ENCODE data around the gene ZNF784. TPM values are rescaled to one million over a fixed set of nuclear protein-coding genes. Genes with fewer than 3 reads are reported as not detected.

The ZNF784 gene
- total RNA-seq, 1 donor from 2014 or later = 3.0 TPM

DNA sequence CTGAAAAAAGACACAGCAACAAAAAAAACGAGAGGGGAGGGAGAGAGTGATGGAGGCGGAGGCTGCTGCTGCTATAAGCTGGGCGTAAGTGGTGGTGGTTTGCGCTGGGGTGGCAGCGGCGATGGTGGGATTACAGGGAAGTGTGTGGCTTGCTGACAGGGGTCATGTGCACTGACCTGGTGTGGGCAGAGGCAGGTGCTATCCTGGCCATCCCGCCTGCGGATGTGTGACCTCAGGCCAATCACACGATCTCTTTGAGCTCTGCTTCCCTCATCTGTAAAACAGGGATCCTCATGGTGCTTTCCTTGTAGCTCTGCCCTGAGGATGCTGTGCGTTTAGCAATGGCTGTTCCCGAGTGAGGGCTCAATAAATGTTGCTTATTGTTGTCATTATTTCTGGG is 13.2 kb upstream of the ZNF784 start:
- intact Hi-C loops (cut with micrococcal nuclease) = no loop called here
- H3K27ac Mint-ChIP-seq = peak overlapping the region; percentile 84
- H3K4me1 Mint-ChIP-seq (ENCODE audit: low read depth) = peaks cover 56% of the 10 kb centered on the region
- H3K27me3 Mint-ChIP-seq (ENCODE audit: insufficient read depth) = no peaks in the 10 kb centered on the region
- DNase-seq (ENCODE audit: low spot score) = no peak
- H3K9me3 Mint-ChIP-seq = no peaks in the 10 kb centered on the region
- peaks cover 35% of the 10 kb centered on the region for H3K36me3 Mint-ChIP-seq (ENCODE audit: low read depth)
- H3K4me3 Mint-ChIP-seq = peak overlapping the region; percentile 64

DNA sequence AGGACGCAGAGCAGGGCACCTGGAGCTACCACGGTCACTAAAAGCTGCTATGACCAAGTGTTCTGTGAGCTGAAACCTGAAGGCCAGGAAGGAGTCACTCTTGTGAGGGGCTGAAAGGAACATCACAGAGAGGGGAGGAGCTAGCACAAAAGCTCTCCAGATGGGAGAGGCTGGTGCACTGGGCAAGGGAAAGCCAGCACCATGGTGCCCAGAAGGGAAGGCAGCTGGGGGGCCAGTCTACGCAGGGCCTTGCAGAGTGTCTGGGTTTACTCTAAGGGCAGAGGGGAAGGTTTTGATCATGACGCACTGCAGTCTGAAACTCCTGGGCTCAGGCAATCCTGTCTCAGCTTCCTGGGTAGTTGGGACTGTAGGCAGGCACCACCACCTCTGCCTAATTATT is 12.4 kb upstream of the ZNF784 start:
- Mint-ChIP-seq H3K27ac (peak overlapping the region; percentile 100), H3K4me3 (peak overlapping the region; percentile 100), H3K4me1 (ENCODE audit: low read depth) (peaks cover 59% of the 10 kb centered on the region), H3K36me3 (ENCODE audit: low read depth) (peaks cover 31% of the 10 kb centered on the region), H3K9me3 (no peaks in the 10 kb centered on the region), H3K27me3 (ENCODE audit: insufficient read depth) (no peaks in the 10 kb centered on the region)
- intact Hi-C loops (cut with micrococcal nuclease) = no loop called here
- no peak for DNase-seq (ENCODE audit: low spot score)

DNA sequence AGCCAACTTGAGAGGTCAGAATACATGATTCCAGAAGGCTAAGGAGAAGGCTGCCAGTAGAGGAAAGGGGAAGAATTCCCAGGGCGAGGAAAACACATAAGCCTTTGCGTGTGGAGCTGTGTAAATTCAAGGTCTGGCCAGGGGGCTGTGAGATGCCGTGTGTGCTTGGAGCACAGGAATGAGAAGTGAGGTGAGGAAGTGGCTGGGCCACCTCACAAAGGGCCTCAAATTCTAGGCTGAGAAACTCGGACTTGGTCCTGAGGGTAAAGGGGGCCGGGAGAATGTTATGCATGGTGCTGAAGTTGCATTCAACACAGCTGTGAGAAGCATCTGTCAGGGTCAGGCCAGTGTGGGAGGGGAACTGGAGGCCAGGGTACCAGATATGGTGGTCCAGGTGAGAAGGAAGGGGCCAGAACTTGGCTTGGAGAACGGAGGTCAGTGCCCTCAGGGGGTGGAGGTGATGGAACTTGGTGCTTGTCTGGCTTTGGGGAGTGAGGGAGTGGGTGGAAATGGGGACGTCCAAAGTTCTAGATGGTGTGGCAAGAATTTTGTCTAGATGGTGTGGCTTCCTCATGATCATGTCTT is 11.6 kb upstream of the ZNF784 start:
- DNase-seq (ENCODE audit: low spot score) = no peak
- Mint-ChIP-seq H3K4me3 (peak overlapping the region; percentile 100), H3K4me1 (ENCODE audit: low read depth) (peaks cover 59% of the 10 kb centered on the region), H3K27me3 (ENCODE audit: insufficient read depth) (peaks cover 6% of the 10 kb centered on the region), H3K36me3 (ENCODE audit: low read depth) (peaks cover 29% of the 10 kb centered on the region), H3K9me3 (no peaks in the 10 kb centered on the region), H3K27ac (peak overlapping the region; percentile 100)
- intact Hi-C loops (cut with micrococcal nuclease) = loop anchor here (1.0 to 2.0 kb wide), 4 partner anchors 7 to 679 kb away; partner anchors contain the start of genes EPN1, ZNF579 and ZNF581

DNA sequence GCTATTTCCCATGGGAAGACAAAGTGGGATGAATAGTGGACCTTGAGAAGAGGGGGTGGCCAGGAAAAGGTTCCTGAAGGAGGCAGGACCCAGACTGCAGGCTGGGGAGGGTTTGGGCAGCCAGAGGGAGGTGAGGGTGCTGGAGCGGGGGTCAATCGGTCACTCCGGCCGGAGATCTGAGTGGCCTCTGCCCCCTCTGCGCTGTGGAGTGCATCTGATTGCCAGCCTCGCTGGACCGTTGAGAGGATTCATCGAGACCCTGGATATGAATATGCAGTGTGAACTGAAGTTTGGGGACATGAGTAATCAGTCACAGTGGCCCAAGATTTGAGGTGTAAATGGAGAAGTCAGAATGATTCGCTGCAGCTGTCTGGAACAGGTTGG is 11.0 kb upstream of the ZNF784 start:
- H3K4me3 Mint-ChIP-seq = peak overlapping the region; percentile 100
- peaks cover 59% of the 10 kb centered on the region for H3K4me1 Mint-ChIP-seq (ENCODE audit: low read depth)
- H3K27ac Mint-ChIP-seq = peak overlapping the region; percentile 100
- intact Hi-C loops (cut with micrococcal nuclease) = loop anchor here (1.0 to 2.0 kb wide), 4 partner anchors 8 to 680 kb away; partner anchors contain the start of genes EPN1, ZNF579 and ZNF581
- peaks cover 29% of the 10 kb centered on the region for H3K36me3 Mint-ChIP-seq (ENCODE audit: low read depth)
- H3K27me3 Mint-ChIP-seq (ENCODE audit: insufficient read depth) = peaks cover 6% of the 10 kb centered on the region
- H3K9me3 Mint-ChIP-seq = no peaks in the 10 kb centered on the region
- DNase-seq (ENCODE audit: low spot score) = no peak

DNA sequence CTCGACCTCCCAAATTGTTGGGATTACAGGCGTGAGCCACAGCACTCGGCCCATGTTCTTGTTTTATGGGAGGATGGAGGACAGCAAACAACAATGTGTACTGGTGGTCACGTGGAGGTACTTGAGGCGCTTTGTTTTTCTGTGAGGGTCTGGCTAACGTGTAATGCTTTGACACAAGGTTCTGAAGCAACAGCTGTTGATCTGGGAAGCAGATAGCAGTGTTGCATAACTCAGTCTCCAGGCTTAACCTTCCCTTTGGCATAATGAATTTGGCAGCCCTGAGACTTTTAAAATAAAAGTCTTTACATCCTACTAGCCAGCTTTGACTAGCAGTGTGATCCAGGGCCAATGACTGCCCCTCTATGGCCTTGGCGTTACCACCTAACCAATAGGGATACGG is 9.5 kb upstream of the ZNF784 start:
- peaks cover 26% of the 10 kb centered on the region for H3K36me3 Mint-ChIP-seq (ENCODE audit: low read depth)
- no peak for DNase-seq (ENCODE audit: low spot score)
- H3K4me3 Mint-ChIP-seq = no peak overlapping the region
- H3K9me3 Mint-ChIP-seq = no peaks in the 10 kb centered on the region
- H3K4me1 Mint-ChIP-seq (ENCODE audit: low read depth) = peaks cover 56% of the 10 kb centered on the region
- intact Hi-C loops (cut with micrococcal nuclease) = loop anchor here (1.0 to 2.0 kb wide), 4 partner anchors 8 to 157 kb away; partner anchors contain the start of genes EPN1 and ZNF579
- no peak overlapping the region for H3K27ac Mint-ChIP-seq
- H3K27me3 Mint-ChIP-seq (ENCODE audit: insufficient read depth) = peaks cover 12% of the 10 kb centered on the region

DNA sequence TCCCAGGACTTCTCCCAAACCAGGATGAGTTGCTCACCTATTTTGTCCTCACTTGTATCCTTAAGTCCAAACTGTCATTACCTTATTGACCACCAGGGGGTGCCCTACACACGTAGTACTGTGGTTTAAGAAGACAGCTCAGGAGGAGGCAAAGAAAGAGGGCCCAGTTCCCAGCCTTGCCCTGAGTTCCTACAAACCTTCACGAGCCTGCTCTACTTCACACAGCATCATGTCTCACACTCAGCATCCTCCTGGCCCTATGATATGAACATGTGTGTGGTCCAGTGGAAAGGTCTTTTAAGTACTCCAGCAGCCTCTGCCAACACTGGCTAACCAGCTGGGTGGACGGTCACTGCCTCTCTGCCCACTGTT is 8.1 kb upstream of the ZNF784 start:
- H3K9me3 Mint-ChIP-seq = no peaks in the 10 kb centered on the region
- peak; percentile 82 for DNase-seq (ENCODE audit: low spot score)
- H3K27me3 Mint-ChIP-seq (ENCODE audit: insufficient read depth) = peaks cover 20% of the 10 kb centered on the region
- H3K4me3 Mint-ChIP-seq = no peak overlapping the region
- H3K36me3 Mint-ChIP-seq (ENCODE audit: low read depth) = peaks cover 19% of the 10 kb centered on the region
- intact Hi-C loops (cut with micrococcal nuclease) = loop anchor here (1.0 kb wide), 1 partner anchor 115 kb away; no protein-coding TSS in a partner anchor
- H3K4me1 Mint-ChIP-seq (ENCODE audit: low read depth) = peaks cover 47% of the 10 kb centered on the region
- peak overlapping the region; percentile 68 for H3K27ac Mint-ChIP-seq

DNA sequence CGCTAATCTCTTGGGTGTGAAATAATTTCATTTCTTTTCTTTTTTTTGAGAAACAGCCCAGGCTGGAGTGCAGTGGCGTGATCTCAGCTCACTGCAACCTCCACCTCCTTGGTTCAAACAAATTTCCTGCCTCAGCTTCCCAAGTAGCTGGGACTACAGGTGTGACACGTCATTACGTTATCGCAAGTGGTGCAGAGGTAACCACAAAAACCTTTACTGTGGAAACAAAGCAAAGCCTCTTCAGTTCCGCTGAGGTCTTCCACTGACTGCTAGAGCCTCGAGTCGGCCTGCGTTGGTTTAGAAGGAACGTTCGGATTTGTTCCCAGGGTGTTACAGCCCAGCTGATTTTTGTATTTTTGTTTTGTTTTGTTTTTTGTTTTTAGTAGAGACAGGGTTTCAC is 2.0 kb upstream of the ZNF784 start:
- peak; percentile 76 for DNase-seq (ENCODE audit: low spot score)
- H3K27ac Mint-ChIP-seq = peak overlapping the region; percentile 87
- H3K4me1 Mint-ChIP-seq (ENCODE audit: low read depth) = peaks cover 35% of the 10 kb centered on the region
- no peaks in the 10 kb centered on the region for H3K9me3 Mint-ChIP-seq
- intact Hi-C loops (cut with micrococcal nuclease) = loop anchor here (1.0 to 10.0 kb wide), 4 partner anchors 8 to 542 kb away; partner anchors contain the start of genes EPN1 and ZNF580
- H3K4me3 Mint-ChIP-seq = peak overlapping the region; percentile 75
- peaks cover 24% of the 10 kb centered on the region for H3K27me3 Mint-ChIP-seq (ENCODE audit: insufficient read depth)
- no peaks in the 10 kb centered on the region for H3K36me3 Mint-ChIP-seq (ENCODE audit: low read depth)

DNA sequence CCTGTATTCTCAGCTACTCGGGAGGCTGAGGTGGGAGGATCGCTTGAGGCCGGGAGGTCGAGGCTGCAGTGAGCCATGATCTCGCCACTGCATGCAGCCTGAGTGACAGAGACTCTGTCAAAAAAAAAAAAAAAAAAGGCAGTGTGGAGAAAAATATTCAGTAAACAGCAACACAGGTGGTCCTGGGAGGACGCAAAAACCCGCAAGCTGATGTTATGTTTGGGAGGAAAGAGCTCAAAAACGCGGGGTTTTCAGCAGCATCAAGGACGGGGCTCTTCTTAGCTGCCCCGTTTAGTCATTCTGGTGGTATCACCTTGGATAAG is 599 bp upstream of the ZNF784 start:
- DNase-seq (ENCODE audit: low spot score) = no peak
- Mint-ChIP-seq H3K9me3 (no peaks in the 10 kb centered on the region), H3K4me1 (ENCODE audit: low read depth) (peaks cover 46% of the 10 kb centered on the region), H3K27ac (peak overlapping the region; percentile 98), H3K27me3 (ENCODE audit: insufficient read depth) (peaks cover 21% of the 10 kb centered on the region), H3K4me3 (peak overlapping the region; percentile 90), H3K36me3 (ENCODE audit: low read depth) (no peaks in the 10 kb centered on the region)
- intact Hi-C loops (cut with micrococcal nuclease) = loop anchor here (10.0 kb wide), 1 partner anchor 540 kb away; no protein-coding TSS in a partner anchor

DNA sequence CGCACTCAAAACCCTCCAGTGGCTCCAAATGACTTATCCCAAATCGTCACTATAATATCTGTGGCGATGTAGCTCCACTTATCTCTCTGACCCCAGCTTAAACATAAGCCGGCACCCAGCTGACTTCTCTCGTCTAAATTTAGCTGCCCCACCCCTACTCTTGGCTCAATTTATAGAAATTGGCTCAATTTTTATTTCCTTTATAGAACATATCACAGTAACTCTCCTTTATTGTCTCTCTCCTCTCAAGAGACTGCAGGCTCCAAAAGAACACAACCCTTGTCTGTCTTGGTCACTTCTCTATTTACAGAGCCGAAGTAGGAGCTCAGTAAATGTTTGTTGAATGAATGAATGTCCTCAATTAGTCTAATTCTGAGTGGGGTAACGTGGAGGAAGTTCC is 805 bp downstream of the ZNF784 start:
- no peaks in the 10 kb centered on the region for H3K36me3 Mint-ChIP-seq (ENCODE audit: low read depth)
- no peak for DNase-seq (ENCODE audit: low spot score)
- H3K4me1 Mint-ChIP-seq (ENCODE audit: low read depth) = peaks cover 46% of the 10 kb centered on the region
- H3K27me3 Mint-ChIP-seq (ENCODE audit: insufficient read depth) = peaks cover 14% of the 10 kb centered on the region
- intact Hi-C loops (cut with micrococcal nuclease) = loop anchor here (10.0 kb wide), 1 partner anchor 539 kb away; no protein-coding TSS in a partner anchor
- no peaks in the 10 kb centered on the region for H3K9me3 Mint-ChIP-seq
- no peak overlapping the region for H3K27ac Mint-ChIP-seq
- peak overlapping the region; percentile 90 for H3K4me3 Mint-ChIP-seq

DNA sequence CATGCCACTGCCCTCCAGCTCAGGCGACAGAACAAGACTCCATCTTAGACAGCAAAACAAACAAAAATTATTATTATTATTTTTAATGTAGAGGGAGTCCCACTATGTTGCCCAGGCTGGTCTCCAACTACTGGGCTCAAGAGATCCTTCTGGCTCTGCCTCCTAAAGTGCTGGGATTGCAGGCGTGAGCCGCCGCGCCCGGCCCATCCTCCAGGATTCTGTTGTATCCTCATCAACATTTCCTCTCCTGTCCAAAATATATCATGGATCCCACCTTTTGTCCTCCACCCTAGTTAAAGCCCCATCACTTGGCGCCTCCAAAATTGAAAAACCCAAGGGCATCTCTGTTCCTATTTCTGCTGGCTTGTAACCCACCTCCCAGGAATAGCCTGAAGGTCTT is 1.2 kb downstream of the ZNF784 start:
- Mint-ChIP-seq H3K36me3 (ENCODE audit: low read depth) (no peaks in the 10 kb centered on the region), H3K9me3 (no peaks in the 10 kb centered on the region), H3K4me1 (ENCODE audit: low read depth) (peaks cover 46% of the 10 kb centered on the region), H3K27ac (no peak overlapping the region), H3K4me3 (no peak overlapping the region), H3K27me3 (ENCODE audit: insufficient read depth) (peaks cover 10% of the 10 kb centered on the region)
- intact Hi-C loops (cut with micrococcal nuclease) = loop anchor here (10.0 kb wide), 1 partner anchor 538 kb away; no protein-coding TSS in a partner anchor
- no peak for DNase-seq (ENCODE audit: low spot score)

DNA sequence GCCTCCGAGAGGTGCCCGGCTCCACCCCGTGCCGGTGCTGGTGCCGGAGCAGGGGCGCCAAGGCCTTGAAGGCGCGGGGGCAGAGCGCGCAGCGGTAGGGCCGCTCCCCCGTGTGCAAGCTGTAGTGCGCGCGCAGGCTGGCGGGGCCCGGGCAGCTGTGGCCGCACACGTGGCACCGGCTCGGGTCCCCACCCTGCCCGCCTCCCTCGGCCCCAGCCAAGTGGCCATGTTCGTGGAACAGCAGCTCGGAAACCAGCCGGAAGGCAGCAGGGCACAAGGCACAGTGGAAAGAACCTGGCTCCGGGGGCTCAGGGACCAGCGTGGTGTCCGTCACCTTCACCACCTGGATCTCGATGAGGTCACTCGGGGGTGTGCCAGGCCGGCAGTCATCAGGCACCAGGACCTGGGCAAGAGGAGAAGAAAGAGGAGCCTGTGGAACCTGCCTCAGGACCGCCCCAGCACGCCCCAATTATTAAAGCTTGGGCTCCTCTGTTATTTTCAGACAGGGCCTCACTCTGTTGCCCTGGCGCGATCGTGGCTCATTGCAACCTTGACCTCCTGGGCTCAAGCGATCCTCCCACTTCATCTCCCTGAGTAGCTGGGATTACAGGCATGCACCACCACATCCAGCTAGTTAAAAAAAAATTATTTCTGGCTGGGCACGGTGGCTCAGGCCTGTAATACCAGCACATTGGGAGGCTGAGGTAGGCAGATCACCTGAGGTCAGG is 2.0 kb downstream of the ZNF784 start:
- no peak for DNase-seq (ENCODE audit: low spot score)
- Mint-ChIP-seq H3K36me3 (ENCODE audit: low read depth) (peaks cover 4% of the 10 kb centered on the region), H3K27ac (no peak overlapping the region), H3K4me3 (no peak overlapping the region), H3K27me3 (ENCODE audit: insufficient read depth) (peaks cover 7% of the 10 kb centered on the region), H3K4me1 (ENCODE audit: low read depth) (peaks cover 46% of the 10 kb centered on the region), H3K9me3 (no peaks in the 10 kb centered on the region)
- intact Hi-C loops (cut with micrococcal nuclease) = loop anchor here (10.0 kb wide), 1 partner anchor 538 kb away; no protein-coding TSS in a partner anchor

DNA sequence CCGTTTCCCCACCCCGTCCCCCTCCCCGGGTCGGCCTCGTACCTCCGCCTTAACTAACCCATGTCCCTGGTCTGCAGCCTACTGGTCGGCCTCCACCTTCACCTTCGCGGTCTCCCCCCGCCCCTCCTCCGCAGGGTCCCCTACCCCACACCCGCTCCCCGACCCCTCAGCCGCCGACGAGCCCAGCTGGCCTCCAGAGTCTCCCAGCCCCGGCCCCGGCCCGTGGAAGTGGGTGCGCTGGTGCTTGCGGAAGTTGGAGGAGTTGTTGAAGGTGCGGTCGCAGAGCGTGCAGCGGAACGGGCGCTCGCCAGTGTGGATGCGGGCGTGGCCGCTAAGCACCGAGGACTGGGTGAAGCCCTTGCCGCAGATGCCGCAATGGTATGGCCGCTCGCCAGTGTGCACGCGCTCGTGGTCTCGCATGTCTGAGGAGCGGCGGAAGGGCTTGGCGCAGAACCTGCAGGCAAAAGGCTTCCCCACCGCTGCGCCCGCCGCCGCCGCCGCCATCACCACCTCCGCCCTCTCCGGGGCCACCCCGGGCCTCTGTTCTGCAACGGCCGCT is 2.6 kb downstream of the ZNF784 start:
- H3K27me3 Mint-ChIP-seq (ENCODE audit: insufficient read depth) = peaks cover 4% of the 10 kb centered on the region
- intact Hi-C loops (cut with micrococcal nuclease) = loop anchor here (10.0 kb wide), 1 partner anchor 537 kb away; no protein-coding TSS in a partner anchor
- H3K9me3 Mint-ChIP-seq = no peaks in the 10 kb centered on the region
- peaks cover 40% of the 10 kb centered on the region for H3K4me1 Mint-ChIP-seq (ENCODE audit: low read depth)
- no peak overlapping the region for H3K4me3 Mint-ChIP-seq
- DNase-seq (ENCODE audit: low spot score) = no peak
- peaks cover 7% of the 10 kb centered on the region for H3K36me3 Mint-ChIP-seq (ENCODE audit: low read depth)
- H3K27ac Mint-ChIP-seq = no peak overlapping the region

DNA sequence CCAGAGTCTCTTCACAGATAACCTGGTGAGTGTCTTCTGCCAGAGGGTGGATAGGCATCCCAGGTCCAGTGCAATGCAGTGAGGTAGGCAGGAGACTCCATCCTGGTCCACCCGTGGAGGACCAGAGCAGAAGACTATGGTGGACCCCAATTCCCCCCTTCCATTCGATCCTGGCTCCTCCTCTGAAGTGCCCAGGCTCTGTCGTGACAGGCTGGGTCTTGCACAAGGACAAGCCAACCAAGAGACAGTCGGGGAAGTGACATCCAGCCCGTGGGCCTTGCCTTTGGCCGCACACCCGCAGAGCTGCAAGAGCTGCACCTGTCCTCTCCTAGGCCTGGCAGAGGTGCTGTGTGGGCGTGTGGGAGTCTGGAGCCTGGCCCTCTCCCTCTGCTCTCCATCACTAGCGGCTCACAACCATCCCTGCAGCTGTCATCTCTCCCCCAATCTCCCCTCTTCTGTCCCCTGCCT is 3.1 kb downstream of the ZNF784 start:
- no peak overlapping the region for H3K27ac Mint-ChIP-seq
- intact Hi-C loops (cut with micrococcal nuclease) = loop anchor here (10.0 kb wide), 1 partner anchor 536 kb away; no protein-coding TSS in a partner anchor

More for the DNA sequence above, 3.1 kb downstream of the ZNF784 start:
- peaks cover 35% of the 10 kb centered on the region for H3K4me1 Mint-ChIP-seq (ENCODE audit: low read depth)
- H3K27me3 Mint-ChIP-seq (ENCODE audit: insufficient read depth) = peaks cover under 1% of the 10 kb centered on the region
- H3K36me3 Mint-ChIP-seq (ENCODE audit: low read depth) = peaks cover 10% of the 10 kb centered on the region
- H3K9me3 Mint-ChIP-seq = no peaks in the 10 kb centered on the region
- no peak for DNase-seq (ENCODE audit: low spot score)
- no peak overlapping the region for H3K4me3 Mint-ChIP-seq

Measured in activated T-helper 1 cell treated with anti-CD3 and anti-CD28 coated beads, Interleukin-12 subunit alpha, Interleukin-12 subunit beta, Interleukin-2, Interleukin-4 antibody, amounts not matched to agents 30 ng/mL and 10 ng/mL and 1 ng/mL, durations not matched to agents 14 hours and 24 hours and 36 hours (primary cell).